Loucy (cell line): ENCODE measurements around the gene HOXA1.

Source experiments
- EZH2phosphoT487 ChIP-seq: fragments of 200-600 bp; IDR thresholded peaks from 2 replicates; pipeline ENCODE4 v1.6.1; 2018; ENCODE audit warnings: antibody characterized with exemption, mild to moderate bottlenecking, moderate library complexity, borderline replicate concordance
- TF ChIP-seq, protein P1 (sequence below): fragments of 200-600 bp; sonication (generic); conservative IDR thresholded peaks from 2 replicates; pipeline ENCODE4 v1.5.1; 2014; ENCODE audit warnings: mild to moderate bottlenecking, antibody characterized with exemption, low read length

DNA sequence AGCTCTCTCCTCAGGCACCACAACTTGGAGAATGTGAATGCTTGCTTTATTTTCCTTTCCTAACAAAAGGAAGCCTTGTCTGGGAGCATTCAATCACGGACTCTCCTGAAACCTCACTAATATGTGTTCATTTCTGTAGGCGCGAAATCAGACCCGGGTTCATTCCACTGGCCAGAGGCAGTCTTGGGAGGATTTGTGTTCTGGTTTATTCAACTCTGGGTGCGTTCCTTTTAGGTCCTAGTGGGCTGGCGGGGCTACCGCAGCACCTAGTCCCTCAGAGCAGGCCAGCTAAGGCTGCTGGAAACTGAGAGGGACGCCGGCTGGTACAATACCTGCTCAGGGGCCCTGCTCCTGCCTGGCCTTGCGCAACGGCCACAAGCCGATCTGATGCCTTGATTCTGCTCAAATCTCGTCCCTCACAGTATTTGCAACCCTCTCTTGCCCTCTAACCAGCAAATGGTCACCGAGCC lies 27.2 kb upstream of the HOXA1 start:
- TF ChIP-seq, protein P1, sequence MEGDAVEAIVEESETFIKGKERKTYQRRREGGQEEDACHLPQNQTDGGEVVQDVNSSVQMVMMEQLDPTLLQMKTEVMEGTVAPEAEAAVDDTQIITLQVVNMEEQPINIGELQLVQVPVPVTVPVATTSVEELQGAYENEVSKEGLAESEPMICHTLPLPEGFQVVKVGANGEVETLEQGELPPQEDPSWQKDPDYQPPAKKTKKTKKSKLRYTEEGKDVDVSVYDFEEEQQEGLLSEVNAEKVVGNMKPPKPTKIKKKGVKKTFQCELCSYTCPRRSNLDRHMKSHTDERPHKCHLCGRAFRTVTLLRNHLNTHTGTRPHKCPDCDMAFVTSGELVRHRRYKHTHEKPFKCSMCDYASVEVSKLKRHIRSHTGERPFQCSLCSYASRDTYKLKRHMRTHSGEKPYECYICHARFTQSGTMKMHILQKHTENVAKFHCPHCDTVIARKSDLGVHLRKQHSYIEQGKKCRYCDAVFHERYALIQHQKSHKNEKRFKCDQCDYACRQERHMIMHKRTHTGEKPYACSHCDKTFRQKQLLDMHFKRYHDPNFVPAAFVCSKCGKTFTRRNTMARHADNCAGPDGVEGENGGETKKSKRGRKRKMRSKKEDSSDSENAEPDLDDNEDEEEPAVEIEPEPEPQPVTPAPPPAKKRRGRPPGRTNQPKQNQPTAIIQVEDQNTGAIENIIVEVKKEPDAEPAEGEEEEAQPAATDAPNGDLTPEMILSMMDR, result no peak
- no peak for TF ChIP-seq EZH2phosphoT487
